ENCODE data around the gene RNLS. TPM values are rescaled to one million over a fixed set of nuclear protein-coding genes. Genes with fewer than 3 reads are reported as not detected.

RNLS gene
- total RNA-seq, 2 experiments from 2014 or later: 0.95 to 2.7 TPM

GRCh38 chr10:88500656-88501055 is 82.5 kb downstream of the RNLS start:
- Histone ChIP-seq H3K27ac (ENCODE audit: low read depth in 1 of 2, low read length in 2 of 2) (no peak overlapping the region), H3K36me3 (ENCODE audit: insufficient read depth, low read length) (no peaks in the 10 kb centered on the region), H3K4me1 (ENCODE audit: insufficient read depth, low read length) (no peaks in the 10 kb centered on the region), H3K9me3 (ENCODE audit: control insufficient read depth in 1 of 2, insufficient read depth in 1 of 2, low read length in 2 of 2) (no peaks in the 10 kb centered on the region), H3K4me3 (ENCODE audit: low read length) (no peak overlapping the region), H3K27me3 (ENCODE audit: control insufficient read depth in 1 of 2, insufficient read depth in 2 of 2, low read length in 2 of 2) (no peaks in the 10 kb centered on the region)
- Mint-ChIP-seq H3K27ac (no peak overlapping the region), H3K27me3 (no peaks in the 10 kb centered on the region), H3K36me3 (ENCODE audit: low read depth) (no peaks in the 10 kb centered on the region), H3K4me3 (no peak overlapping the region), H3K9me3 (no peaks in the 10 kb centered on the region), H3K4me1 (ENCODE audit: low read depth) (peaks cover 13% of the 10 kb centered on the region)
- ATAC-seq (ENCODE audit: poor library complexity) (no peak), DNase-seq (no peak)
- intact Hi-C loops (cut with DNase I, micrococcal nuclease): no loop called here
- CTCF ChIA-PET: no interaction called here
- POLR2A ChIA-PET: no interaction called here
- TF ChIP-seq, protein P1, sequence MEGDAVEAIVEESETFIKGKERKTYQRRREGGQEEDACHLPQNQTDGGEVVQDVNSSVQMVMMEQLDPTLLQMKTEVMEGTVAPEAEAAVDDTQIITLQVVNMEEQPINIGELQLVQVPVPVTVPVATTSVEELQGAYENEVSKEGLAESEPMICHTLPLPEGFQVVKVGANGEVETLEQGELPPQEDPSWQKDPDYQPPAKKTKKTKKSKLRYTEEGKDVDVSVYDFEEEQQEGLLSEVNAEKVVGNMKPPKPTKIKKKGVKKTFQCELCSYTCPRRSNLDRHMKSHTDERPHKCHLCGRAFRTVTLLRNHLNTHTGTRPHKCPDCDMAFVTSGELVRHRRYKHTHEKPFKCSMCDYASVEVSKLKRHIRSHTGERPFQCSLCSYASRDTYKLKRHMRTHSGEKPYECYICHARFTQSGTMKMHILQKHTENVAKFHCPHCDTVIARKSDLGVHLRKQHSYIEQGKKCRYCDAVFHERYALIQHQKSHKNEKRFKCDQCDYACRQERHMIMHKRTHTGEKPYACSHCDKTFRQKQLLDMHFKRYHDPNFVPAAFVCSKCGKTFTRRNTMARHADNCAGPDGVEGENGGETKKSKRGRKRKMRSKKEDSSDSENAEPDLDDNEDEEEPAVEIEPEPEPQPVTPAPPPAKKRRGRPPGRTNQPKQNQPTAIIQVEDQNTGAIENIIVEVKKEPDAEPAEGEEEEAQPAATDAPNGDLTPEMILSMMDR (IDR thresholded peaks at IDR 0.05): no peak

DNA sequence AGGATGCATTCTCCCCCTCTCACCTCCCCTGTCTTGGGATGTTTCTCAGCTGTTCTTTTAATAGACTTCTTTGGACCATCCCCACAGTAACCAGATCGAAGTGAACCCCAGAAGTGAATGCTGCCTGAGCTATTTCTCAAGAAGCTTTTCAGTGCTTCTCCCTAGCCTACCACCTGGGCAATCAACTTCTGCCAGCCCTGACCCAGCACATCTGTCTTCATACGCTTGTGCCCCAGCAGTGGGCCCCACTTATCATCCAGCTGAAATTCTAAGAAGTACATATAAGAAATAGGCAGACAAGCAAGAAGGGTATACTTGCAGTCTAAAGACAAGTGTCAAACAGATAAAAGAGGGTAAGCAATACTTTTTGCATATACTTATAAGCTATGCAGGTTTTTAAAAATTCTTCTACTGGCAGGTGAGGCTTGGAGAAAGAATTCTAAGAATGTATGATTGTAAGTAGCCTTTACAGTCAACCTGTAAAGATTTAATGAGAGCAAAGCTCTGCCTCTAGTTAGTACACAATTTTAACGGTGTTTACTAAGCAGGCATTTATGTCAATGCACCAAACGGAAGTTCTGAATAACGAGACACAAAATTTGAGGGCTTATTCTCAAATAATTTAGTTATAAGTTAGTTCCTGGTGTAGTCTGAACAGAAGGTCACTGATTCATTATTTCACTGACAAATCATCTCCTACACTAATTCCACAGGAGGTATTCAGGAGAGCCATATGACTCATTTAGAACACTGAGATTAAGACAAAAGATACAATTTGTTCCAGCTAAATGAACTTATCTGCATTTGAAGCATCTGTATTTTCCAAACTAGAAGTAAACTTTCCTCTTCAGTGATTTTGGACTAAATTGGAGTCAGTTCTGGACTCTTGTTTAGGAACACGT is 83.3 kb downstream of the RNLS start:
- no peak for DNase-seq
- intact Hi-C loops (cut with DNase I, micrococcal nuclease): no loop called here
- no peak overlapping the region for H3K4me3 ChIP-seq (ENCODE audit: low read length)
- no peaks in the 10 kb centered on the region for H3K36me3 Mint-ChIP-seq (ENCODE audit: low read depth)
- TF ChIP-seq, protein P1 (IDR thresholded peaks at IDR 0.05): no peak
- no peaks in the 10 kb centered on the region for H3K36me3 ChIP-seq (ENCODE audit: insufficient read depth, low read length)
- no peaks in the 10 kb centered on the region for H3K4me1 ChIP-seq (ENCODE audit: insufficient read depth, low read length)
- no peak overlapping the region for H3K4me3 Mint-ChIP-seq
- H3K27me3 Mint-ChIP-seq: no peaks in the 10 kb centered on the region
- no peak overlapping the region for H3K27ac ChIP-seq (ENCODE audit: low read depth in 1 of 2, low read length in 2 of 2)
- no peak overlapping the region for H3K27ac Mint-ChIP-seq
- H3K4me1 Mint-ChIP-seq (ENCODE audit: low read depth): peaks cover 15% of the 10 kb centered on the region
- H3K9me3 ChIP-seq (ENCODE audit: control insufficient read depth in 1 of 2, insufficient read depth in 1 of 2, low read length in 2 of 2): no peaks in the 10 kb centered on the region
- ChIA-PET POLR2A (interaction anchor here (0.6 kb wide), 1 partner anchor 1030 kb away, joined by 3 read pairs; no protein-coding TSS in a partner anchor), CTCF (no interaction called here)
- no peaks in the 10 kb centered on the region for H3K27me3 ChIP-seq (ENCODE audit: control insufficient read depth in 1 of 2, insufficient read depth in 2 of 2, low read length in 2 of 2)
- no peaks in the 10 kb centered on the region for H3K9me3 Mint-ChIP-seq
- ATAC-seq (ENCODE audit: poor library complexity): no peak

DNA sequence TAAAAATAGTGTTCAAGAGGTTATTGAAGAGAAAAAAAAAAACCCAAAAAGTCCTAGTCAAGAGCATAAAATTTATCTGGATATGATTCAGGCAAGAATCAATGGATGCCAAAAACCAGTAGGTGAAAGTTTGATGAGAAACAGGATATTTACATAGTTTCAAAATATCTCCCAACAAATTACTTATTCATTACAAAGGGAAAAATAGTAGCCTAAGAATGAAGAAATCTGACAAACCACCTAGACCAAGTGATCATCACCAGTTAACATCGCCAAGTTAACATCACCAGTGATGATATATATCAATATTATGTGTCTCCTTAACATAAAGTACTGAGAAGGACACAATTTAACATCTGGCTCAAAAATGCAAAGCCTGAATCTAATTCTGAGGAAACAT is 85.2 kb downstream of the RNLS start:
- no peak overlapping the region for H3K4me3 ChIP-seq (ENCODE audit: low read length)
- no peaks in the 10 kb centered on the region for H3K27me3 ChIP-seq (ENCODE audit: control insufficient read depth in 1 of 2, insufficient read depth in 2 of 2, low read length in 2 of 2)
- no peaks in the 10 kb centered on the region for H3K36me3 ChIP-seq (ENCODE audit: insufficient read depth, low read length)
- DNase-seq: no peak
- no peaks in the 10 kb centered on the region for H3K27me3 Mint-ChIP-seq
- no peaks in the 10 kb centered on the region for H3K9me3 ChIP-seq (ENCODE audit: control insufficient read depth in 1 of 2, insufficient read depth in 1 of 2, low read length in 2 of 2)
- peaks cover 15% of the 10 kb centered on the region for H3K4me1 Mint-ChIP-seq (ENCODE audit: low read depth)
- no peak overlapping the region for H3K27ac ChIP-seq (ENCODE audit: low read depth in 1 of 2, low read length in 2 of 2)
- TF ChIP-seq, protein P1 (IDR thresholded peaks at IDR 0.05): no peak
- ChIA-PET POLR2A (no interaction called here), CTCF (no interaction called here)
- no peaks in the 10 kb centered on the region for H3K4me1 ChIP-seq (ENCODE audit: insufficient read depth, low read length)
- no peak for ATAC-seq (ENCODE audit: poor library complexity)
- intact Hi-C loops (cut with DNase I, micrococcal nuclease): no loop called here
- H3K4me3 Mint-ChIP-seq: no peak overlapping the region
- H3K27ac Mint-ChIP-seq: no peak overlapping the region
- no peaks in the 10 kb centered on the region for H3K36me3 Mint-ChIP-seq (ENCODE audit: low read depth)
- H3K9me3 Mint-ChIP-seq: no peaks in the 10 kb centered on the region

Data from CD4-positive, alpha-beta T cell (primary cell).